ENCODE measurements around the gene SERF2.

Gene SERF2

GRCh38 chr15:43775411-43775965, 16.6 kb upstream of the SERF2 start:
- peak; percentile 53 for ATAC-seq
- TF ChIP-seq OSR1 (CRISPR knock-in tag; IDR thresholded peaks at IDR 0.05) (no peak), CSRNP3 (CRISPR knock-in tag; IDR thresholded peaks at IDR 0.05) (no peak), TSHZ2 (CRISPR knock-in tag; IDR thresholded peaks at IDR 0.05) (no peak), ESRRG (CRISPR knock-in tag; IDR thresholded peaks at IDR 0.05) (no peak), BACH2 (CRISPR knock-in tag; IDR thresholded peaks at IDR 0.05; ENCODE audit: borderline replicate concordance) (no peak), PATZ1 (CRISPR knock-in tag; IDR thresholded peaks at IDR 0.05; ENCODE audit: borderline replicate concordance) (no peak), ARNTL (CRISPR knock-in tag; IDR thresholded peaks at IDR 0.05; ENCODE audit: borderline replicate concordance, low read depth) (no peak), TCF4 (CRISPR knock-in tag; IDR thresholded peaks at IDR 0.05; ENCODE audit: borderline replicate concordance) (no peak), ISL1 (CRISPR knock-in tag; IDR thresholded peaks at IDR 0.05) (no peak), POU6F1 (CRISPR knock-in tag; IDR thresholded peaks at IDR 0.05; ENCODE audit: borderline replicate concordance, low read depth) (no peak), ZFP3 (CRISPR knock-in tag; IDR thresholded peaks at IDR 0.05) (no peak), GLIS3 (CRISPR knock-in tag; IDR thresholded peaks at IDR 0.05) (no peak)

GRCh38 chr15:43776101-43776717, 15.9 kb upstream of the SERF2 start:
- ATAC-seq, result peak; percentile 2
- TF ChIP-seq ARNTL (CRISPR knock-in tag; IDR thresholded peaks at IDR 0.05; ENCODE audit: borderline replicate concordance, low read depth) (no peak), CREB5 (CRISPR knock-in tag; IDR thresholded peaks at IDR 0.05; ENCODE audit: low read depth) (no peak)

GRCh38 chr15:43776718-43777266, 15.3 kb upstream of the SERF2 start, which contains the start of gene ELL3:
Gene ELL3, minus strand, starts transcription at chr15:43776966. Its CDS starts 65 bp downstream, at chr15:43776901.
- peak; percentile 74 for ATAC-seq

GRCh38 chr15:43777267-43777914, 14.7 kb upstream of the SERF2 start:
- TF ChIP-seq CREB5 (CRISPR knock-in tag; IDR thresholded peaks at IDR 0.05; ENCODE audit: low read depth) (no peak), ZNF8 (CRISPR knock-in tag; IDR thresholded peaks at IDR 0.05) (no peak), TCF4 (CRISPR knock-in tag; IDR thresholded peaks at IDR 0.05; ENCODE audit: borderline replicate concordance) (no peak)
- peak; percentile 83 for ATAC-seq

More at GRCh38 chr15:43776718-43777266, 15.3 kb upstream of the SERF2 start, which contains the start of gene ELL3:
- TF ChIP-seq ISL1 (CRISPR knock-in tag; IDR thresholded peaks at IDR 0.05), result no peak
- no peak for TF ChIP-seq TCF4 (CRISPR knock-in tag; IDR thresholded peaks at IDR 0.05; ENCODE audit: borderline replicate concordance)
- TF ChIP-seq ESRRG (CRISPR knock-in tag; IDR thresholded peaks at IDR 0.05), result no peak
